GM19455 (cell line): ENCODE results near the gene POU2AF2.

Experiments
- ATAC-seq: cut with Tn5 transposase; IDR thresholded peaks from one replicate; pipeline ENCODE4 v1.9.1; 2021; ENCODE audit not compliant: unreplicated experiment

POU2AF2 gene

DNA sequence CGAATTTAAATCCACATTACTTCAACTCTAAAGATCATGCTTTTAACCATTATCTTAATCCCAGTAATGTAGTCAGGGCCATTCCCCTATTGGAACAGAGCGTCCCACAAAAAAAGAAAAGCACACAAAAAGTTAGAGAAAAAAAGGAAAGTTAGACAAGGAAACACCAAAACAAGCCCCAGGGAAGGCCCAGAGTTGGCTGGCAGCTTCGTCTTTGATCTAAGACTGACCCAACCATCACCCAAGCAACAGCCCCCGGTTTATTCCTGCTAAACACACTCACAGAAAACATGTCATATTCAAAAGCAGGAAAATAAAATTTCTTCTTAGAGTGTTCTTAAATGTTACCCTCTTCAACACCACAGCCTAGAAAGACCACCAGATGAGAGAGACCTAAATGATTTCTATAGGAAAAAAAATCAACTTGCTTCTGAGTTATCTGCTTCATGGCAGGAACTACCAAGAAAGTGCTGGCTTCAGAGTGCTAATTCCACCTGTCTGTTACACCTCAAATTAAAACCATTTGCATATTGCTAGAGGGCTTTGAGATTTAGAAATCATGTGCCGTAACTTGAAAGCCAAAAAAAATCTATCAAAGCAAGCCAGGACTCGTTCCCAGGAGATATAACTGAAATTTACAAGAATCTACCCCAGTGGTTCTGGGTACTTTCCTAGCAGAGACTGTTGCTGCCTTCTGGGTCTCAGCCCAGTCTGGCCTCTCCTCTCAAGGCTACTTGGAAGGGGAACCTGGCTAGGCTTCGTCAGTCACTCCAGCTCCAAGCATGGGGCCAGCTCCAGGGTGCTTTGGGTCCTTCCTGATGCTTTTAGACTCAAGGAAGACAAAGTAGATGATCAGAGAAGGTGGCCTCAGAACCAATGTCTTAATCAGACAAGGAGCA lies 84.0 kb downstream of the POU2AF2 start:
- no peak for ATAC-seq

DNA sequence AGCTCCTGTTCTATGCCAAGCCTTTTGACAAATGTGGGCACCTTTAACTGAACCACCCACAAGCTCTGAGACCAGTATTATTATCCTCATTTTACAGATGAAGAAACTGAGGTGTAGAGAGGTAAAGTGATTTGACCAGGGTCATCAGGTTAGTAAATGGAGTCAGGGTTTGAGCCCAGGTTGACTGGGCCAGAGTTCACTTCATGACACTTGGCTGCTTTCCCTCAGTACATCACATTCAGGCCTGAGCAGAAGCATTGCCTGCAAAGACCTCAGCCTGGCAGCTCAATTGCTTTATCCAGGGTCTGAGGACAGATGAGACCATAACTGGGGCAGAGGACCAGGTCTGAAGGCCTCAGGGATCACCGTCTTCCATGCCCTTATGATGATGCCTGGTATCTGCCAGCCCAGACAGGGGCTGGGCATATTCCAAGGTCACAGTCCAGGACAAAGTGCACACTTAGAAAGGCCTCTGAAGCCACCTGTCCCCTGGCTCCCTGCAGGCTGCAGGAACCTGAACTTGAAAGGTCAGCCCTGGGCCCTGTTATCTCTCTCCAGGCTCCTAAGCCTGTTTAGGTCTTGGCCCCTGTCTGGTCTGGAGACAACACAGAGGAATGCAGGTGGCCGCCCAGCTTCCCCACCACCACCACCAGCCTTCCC lies 84.8 kb downstream of the POU2AF2 start:
- ATAC-seq = no peak

- ATAC-seq = no peak
These were observed 86.4 kb downstream of the POU2AF2 start for GRCh38 chr11:111331711-111332479.

DNA sequence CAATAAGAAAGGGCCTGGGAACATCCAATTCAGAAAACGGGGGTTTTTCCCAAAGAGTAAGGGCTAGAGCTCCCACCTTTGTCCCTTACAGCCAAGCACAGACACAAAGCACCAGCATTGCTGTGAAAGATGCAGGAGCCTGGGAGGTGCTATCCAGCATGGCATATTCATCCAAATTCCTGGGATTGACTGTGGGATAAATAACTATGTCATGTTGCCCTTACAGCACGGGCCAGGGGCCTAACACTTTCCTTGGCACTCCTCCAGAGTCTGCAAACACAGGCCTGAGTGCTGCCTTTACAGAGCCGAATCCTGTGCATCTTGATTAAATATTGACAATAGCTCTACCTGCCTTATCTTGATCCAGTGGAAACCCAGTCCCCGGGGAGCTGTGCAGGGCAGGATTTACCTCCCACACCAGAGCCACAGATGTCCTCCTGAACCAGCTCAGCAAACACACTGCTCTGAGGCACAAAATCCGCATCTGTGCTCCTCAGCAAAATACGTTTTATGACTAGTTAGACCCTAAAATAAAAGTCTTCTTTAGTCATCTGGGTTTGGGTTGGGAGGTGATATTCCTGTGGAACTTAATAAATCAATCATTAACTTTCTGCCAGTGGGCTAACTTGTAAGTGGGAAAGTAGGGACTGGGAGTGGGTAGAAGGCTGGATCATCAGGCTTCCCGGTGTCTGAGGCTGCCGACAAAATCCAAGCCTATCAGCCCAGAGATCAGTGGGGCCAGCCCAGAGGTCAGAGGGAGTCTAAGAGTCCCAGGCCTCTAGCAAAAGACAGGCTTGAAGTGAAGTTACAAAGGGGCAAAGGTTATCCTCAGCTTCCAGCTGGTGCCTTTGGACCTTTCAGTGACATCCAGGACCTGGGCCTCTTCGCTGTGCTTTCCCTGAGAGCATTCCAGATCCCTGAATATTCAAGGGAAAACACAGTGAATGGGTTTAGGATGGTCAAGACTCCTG lies 89.3 kb downstream of the POU2AF2 start:
- no peak for ATAC-seq

DNA sequence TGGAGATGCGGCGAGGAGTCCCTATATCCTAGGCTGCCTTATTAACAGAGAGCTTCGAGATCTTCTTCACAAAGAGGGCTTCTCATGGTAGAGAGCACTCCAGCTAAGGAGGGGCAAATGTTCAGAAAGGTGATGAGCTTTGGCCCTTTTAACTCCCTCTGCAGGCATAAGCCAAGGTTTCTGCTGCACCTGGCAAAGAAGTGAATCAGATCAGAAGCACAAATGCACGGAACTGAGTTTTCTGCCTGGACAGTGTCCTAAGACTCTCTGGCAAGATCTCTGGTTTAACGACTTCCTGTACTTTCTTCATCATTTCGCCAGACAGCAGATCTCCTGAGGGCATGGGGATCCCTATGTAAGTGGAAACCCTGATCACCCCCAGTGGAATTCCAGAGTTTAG lies 90.0 kb downstream of the POU2AF2 start:
- no peak for ATAC-seq
